ENCODE data around the gene NBPF12.
"Not testable (repeated sequence)": the region's sequence is repeated elsewhere in the genome, so short reads cannot be mapped to it uniquely, and the experiment has no call there.

GRCh38 chr1:146985855-146986254 lies 47.7 kb downstream of the NBPF12 start:
- TF ChIP-seq CTCF, EZH2phosphoT487 (IDR thresholded peaks at IDR 0.05; ENCODE audit: low read length): not testable (repeated sequence)
